Astrocyte (in vitro differentiated cells and primary cell): Measurements from ENCODE around the gene SUN1. TPM values are rescaled to one million over a fixed set of nuclear protein-coding genes. Genes with fewer than 3 reads are reported as not detected.

Source experiments
- DNase-seq: peaks from one replicate; pipeline ENCODE4 v3.0.0-alpha.2; 2010; ENCODE audit warnings: low read depth
- FAIRE-seq: peaks from 2 replicates; lab custom pipeline; 2011; peaks lifted over from hg19 to GRCh38; lab: Jason Lieb, UNC
- H2AFZ ChIP-seq: 2 replicates; pipeline ENCODE4 v1.6.0; 2012; ENCODE audit warnings: low read depth, low read length, inconsistent platforms
- H3K27ac ChIP-seq: 2 replicates; pipeline ENCODE4 v1.5.1; 2011; ENCODE audit warnings: low read depth, low read length, inconsistent platforms
- H3K27me3 ChIP-seq: 2 replicates; pipeline ENCODE4 v1.6.0; 2011; ENCODE audit warnings: low read length, inconsistent platforms; ENCODE audit not compliant: insufficient read depth
- H3K36me3 ChIP-seq: 2 replicates; pipeline ENCODE4 v1.5.1; 2011; ENCODE audit warnings: low read length, inconsistent platforms; ENCODE audit not compliant: insufficient read depth
- H3K4me1 ChIP-seq: 2 replicates; pipeline ENCODE4 v1.5.1; 2011; ENCODE audit warnings: low read length, inconsistent platforms; ENCODE audit not compliant: insufficient read depth
- H3K4me2 ChIP-seq: 2 replicates; pipeline ENCODE4 v1.6.0; 2012; ENCODE audit warnings: low read length, inconsistent platforms
- H3K4me3 ChIP-seq: 2 replicates; pipeline ENCODE4 v1.5.1; 2011; ENCODE audit warnings: low read depth, mild to moderate bottlenecking, low read length, inconsistent platforms; ENCODE audit not compliant: insufficient read depth
- H3K79me2 ChIP-seq: 2 replicates; pipeline ENCODE4 v1.6.0; 2012; ENCODE audit warnings: mild to moderate bottlenecking, low read length, inconsistent platforms; ENCODE audit not compliant: insufficient read depth
- H3K9ac ChIP-seq: 2 replicates; pipeline ENCODE4 v1.6.0; 2012; ENCODE audit warnings: mild to moderate bottlenecking, low read length, inconsistent platforms
- H3K9me3 ChIP-seq: 2 replicates; pipeline ENCODE4 v1.5.1; 2012; ENCODE audit warnings: low read depth, mild to moderate bottlenecking, low read length, inconsistent platforms; ENCODE audit not compliant: insufficient read depth
- H4K20me1 ChIP-seq: 2 replicates; pipeline ENCODE4 v1.6.0; 2012; ENCODE audit warnings: low read length, inconsistent platforms; ENCODE audit not compliant: insufficient read depth
- H3K27ac Mint-ChIP-seq: one replicate; pipeline ENCODE4 v1.8.0; 2021; ENCODE audit warnings: mild to moderate bottlenecking, mixed read lengths; ENCODE audit not compliant: unreplicated experiment
- H3K27me3 Mint-ChIP-seq: one replicate; pipeline ENCODE4 v1.8.0; 2021; ENCODE audit warnings: low read depth, mixed read lengths; ENCODE audit not compliant: unreplicated experiment
- H3K36me3 Mint-ChIP-seq: one replicate; pipeline ENCODE4 v1.8.0; 2021; ENCODE audit warnings: low read depth, mixed read lengths; ENCODE audit not compliant: unreplicated experiment
- H3K4me1 Mint-ChIP-seq: one replicate; pipeline ENCODE4 v1.8.0; 2021; ENCODE audit warnings: low read depth, mixed read lengths; ENCODE audit not compliant: unreplicated experiment
- H3K4me3 Mint-ChIP-seq: one replicate; pipeline ENCODE4 v1.8.0; 2021; ENCODE audit warnings: mild to moderate bottlenecking, moderate library complexity, mixed read lengths; ENCODE audit not compliant: unreplicated experiment
- H3K9me3 Mint-ChIP-seq: one replicate; pipeline ENCODE4 v1.8.0; 2021; ENCODE audit warnings: mild to moderate bottlenecking, mixed read lengths; ENCODE audit not compliant: unreplicated experiment
- EZH2 ChIP-seq: IDR thresholded peaks from 2 replicates; pipeline ENCODE4 v1.6.1; 2012; ENCODE audit warnings: mild to moderate bottlenecking, low read length, inconsistent platforms; ENCODE audit not compliant: insufficient read depth
- total RNA-seq: library from RNA; stranded (reverse); gene quantifications from 2 replicates; pipeline ENCODE4 v1.2.1, GENCODE V29; 2021
- TF ChIP-seq, protein P1 (sequence below): IDR thresholded peaks from 2 replicates; pipeline ENCODE4 v1.5.1; 2011; ENCODE audit warnings: low read depth, mild to moderate bottlenecking, inconsistent platforms, low read length, moderate library complexity; ENCODE audit not compliant: insufficient read depth

The SUN1 gene
- total RNA-seq, 1 donor from 2014 or later = 121 TPM

DNA sequence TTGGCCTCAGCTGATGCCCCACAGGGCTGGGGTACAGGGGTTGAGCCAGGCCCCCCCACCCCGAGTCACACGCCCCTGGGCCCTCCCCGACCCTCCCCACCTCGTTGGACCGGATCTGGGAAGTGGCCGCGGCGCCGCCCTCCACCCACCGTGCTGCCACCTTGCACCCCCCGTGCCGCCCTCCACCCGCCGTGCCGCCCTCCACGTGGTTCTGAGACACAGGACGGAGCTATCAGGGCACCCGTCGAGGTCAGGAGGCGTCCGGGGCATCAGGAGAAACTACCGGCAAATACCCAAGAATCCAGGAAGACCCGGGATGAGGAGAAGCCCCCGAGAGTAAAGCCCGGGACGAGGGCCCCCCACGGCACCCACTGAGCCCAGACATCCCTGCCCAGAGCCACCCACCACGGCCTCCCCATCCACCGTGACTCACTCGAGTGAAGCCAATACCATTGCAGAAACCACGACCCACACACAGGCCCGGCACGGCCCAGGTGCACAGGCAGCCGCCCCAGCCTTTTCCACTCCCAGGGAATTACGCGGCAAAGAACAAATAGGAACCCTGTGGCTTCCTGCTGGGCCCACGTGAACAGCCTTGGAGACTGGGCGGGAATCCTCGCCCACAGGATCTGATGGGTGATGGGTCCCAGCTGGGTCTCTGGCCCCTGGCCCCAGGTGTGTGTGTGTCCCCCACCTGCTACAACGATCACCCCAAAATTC lies 88.2 kb downstream of the SUN1 start:
- Histone ChIP-seq H3K4me2 (no peak overlapping the region), H3K9ac (no peak overlapping the region), H3K27me3 (peaks cover 4% of the 10 kb centered on the region), H3K4me3 (no peak overlapping the region), H3K9me3 (no peaks in the 10 kb centered on the region), H3K27ac (no peak overlapping the region), H3K79me2 (no peaks in the 10 kb centered on the region), H4K20me1 (no peaks in the 10 kb centered on the region), H3K4me1 (peaks cover 21% of the 10 kb centered on the region), H3K36me3 (no peaks in the 10 kb centered on the region), H2AFZ (no peak overlapping the region)
- Mint-ChIP-seq H3K36me3 (no peaks in the 10 kb centered on the region), H3K4me1 (peaks cover 13% of the 10 kb centered on the region), H3K27me3 (peaks cover 14% of the 10 kb centered on the region), H3K9me3 (no peaks in the 10 kb centered on the region), H3K27ac (peak overlapping the region; percentile 34), H3K4me3 (peak overlapping the region; percentile 50)
- no peak for TF ChIP-seq EZH2
- TF ChIP-seq, protein P1, sequence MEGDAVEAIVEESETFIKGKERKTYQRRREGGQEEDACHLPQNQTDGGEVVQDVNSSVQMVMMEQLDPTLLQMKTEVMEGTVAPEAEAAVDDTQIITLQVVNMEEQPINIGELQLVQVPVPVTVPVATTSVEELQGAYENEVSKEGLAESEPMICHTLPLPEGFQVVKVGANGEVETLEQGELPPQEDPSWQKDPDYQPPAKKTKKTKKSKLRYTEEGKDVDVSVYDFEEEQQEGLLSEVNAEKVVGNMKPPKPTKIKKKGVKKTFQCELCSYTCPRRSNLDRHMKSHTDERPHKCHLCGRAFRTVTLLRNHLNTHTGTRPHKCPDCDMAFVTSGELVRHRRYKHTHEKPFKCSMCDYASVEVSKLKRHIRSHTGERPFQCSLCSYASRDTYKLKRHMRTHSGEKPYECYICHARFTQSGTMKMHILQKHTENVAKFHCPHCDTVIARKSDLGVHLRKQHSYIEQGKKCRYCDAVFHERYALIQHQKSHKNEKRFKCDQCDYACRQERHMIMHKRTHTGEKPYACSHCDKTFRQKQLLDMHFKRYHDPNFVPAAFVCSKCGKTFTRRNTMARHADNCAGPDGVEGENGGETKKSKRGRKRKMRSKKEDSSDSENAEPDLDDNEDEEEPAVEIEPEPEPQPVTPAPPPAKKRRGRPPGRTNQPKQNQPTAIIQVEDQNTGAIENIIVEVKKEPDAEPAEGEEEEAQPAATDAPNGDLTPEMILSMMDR = no peak
- DNase-seq (no peak), FAIRE-seq (no peak)

DNA sequence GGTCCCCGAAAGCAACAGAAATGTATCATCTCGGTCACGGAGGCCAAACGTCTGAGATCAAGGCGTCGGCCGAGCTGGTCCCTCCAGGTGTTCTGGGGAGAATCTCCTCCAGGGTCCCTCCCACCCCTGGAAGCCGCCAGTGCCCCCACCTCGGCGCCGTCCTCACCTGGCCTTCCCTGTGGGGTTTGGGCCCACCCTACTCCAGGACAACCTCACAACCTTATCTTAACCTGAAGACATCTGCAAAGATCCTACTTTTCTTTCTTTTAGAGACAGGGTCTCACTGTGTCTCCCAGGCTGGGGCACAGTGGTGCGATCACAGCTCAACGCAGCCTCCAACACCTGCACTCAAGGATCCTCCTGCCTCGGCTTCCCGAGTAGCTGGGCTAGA lies 88.8 kb downstream of the SUN1 start:
- Histone ChIP-seq H3K4me1 (peaks cover 21% of the 10 kb centered on the region), H3K9me3 (no peaks in the 10 kb centered on the region), H4K20me1 (no peaks in the 10 kb centered on the region), H2AFZ (no peak overlapping the region), H3K4me3 (no peak overlapping the region), H3K27me3 (peaks cover 2% of the 10 kb centered on the region), H3K27ac (no peak overlapping the region), H3K79me2 (no peaks in the 10 kb centered on the region), H3K4me2 (no peak overlapping the region), H3K36me3 (no peaks in the 10 kb centered on the region), H3K9ac (no peak overlapping the region)
- no peak for TF ChIP-seq EZH2
- TF ChIP-seq, protein P1 = no peak
- Mint-ChIP-seq H3K27ac (peak overlapping the region; percentile 34), H3K4me1 (peaks cover 10% of the 10 kb centered on the region), H3K4me3 (peak overlapping the region; percentile 50), H3K9me3 (no peaks in the 10 kb centered on the region), H3K27me3 (peaks cover 8% of the 10 kb centered on the region), H3K36me3 (no peaks in the 10 kb centered on the region)
- FAIRE-seq (no peak), DNase-seq (no peak)
